HG03139 (cell line): ENCODE results near the gene LRRC74B.
"Not testable (repeated sequence)": the region's sequence is repeated elsewhere in the genome, so short reads cannot be mapped to it uniquely, and the experiment has no call there.

Experiments
- ATAC-seq: cut with Tn5 transposase; IDR thresholded peaks from one replicate; pipeline ENCODE4 v1.9.1; 2021; ENCODE audit not compliant: unreplicated experiment

LRRC74B gene

GRCh38 chr22:21075516-21076138, 29.9 kb downstream of the LRRC74B start:
- no peak for ATAC-seq

DNA sequence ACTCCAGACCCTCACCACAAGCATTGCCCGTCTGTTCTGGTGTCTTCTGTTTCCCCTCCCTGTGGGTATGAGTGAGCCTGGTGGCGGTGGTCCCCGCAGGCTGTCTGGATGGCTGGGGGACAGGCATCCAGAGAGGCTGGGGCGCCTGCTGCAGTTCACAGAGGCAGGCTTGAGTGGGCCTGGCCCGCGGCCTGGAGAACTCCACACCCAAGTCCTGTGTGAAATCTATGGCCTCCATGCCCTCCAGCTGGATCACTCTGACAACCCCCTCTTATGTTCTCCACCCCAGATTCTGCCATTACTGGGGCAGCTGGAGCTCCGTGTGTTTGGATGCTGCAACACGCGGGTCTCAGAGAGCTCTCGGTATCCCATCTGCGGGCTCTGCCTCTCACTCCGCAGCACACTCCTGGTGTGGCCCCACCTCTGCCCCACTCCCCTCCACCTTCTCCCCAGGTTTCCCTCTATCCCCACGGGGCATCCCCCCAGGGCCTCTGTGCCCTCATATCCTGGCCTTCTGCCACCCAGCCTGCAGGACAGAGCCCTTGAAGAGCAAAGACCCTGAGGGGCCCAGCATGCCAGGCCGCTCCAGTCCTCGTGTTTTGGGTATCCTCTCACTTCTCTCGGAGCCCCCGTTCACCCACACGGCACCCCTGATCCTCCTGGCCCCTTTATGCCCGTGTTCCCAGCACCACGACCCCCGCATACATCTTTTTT, 31.3 kb downstream of the LRRC74B start:
- ATAC-seq = no peak

GRCh38 chr22:21077884-21078508, 32.2 kb downstream of the LRRC74B start:
- no peak for ATAC-seq

- no peak for ATAC-seq
These were observed 33.2 kb downstream of the LRRC74B start for GRCh38 chr22:21078916-21079315.

DNA sequence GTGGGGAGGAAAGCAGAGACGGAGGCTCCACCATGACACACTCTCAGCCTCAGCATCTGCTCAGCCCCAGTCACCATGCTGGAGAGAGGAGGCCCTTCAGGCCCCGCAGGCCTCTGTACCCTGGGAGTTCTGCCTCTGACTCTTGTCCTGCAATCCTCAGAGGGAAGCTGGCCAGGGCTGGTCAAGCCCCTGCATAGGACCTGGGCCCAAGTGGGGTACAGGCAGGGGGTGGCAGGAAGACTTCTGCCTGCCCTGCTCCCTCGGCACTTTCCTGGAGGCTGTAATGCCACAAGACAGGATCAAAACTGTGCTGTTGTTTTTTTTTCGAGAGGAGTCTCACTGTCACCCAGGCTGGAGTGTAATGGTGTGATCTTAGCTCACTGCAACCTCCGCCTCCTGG, 33.7 kb downstream of the LRRC74B start:
- ATAC-seq = no peak

DNA sequence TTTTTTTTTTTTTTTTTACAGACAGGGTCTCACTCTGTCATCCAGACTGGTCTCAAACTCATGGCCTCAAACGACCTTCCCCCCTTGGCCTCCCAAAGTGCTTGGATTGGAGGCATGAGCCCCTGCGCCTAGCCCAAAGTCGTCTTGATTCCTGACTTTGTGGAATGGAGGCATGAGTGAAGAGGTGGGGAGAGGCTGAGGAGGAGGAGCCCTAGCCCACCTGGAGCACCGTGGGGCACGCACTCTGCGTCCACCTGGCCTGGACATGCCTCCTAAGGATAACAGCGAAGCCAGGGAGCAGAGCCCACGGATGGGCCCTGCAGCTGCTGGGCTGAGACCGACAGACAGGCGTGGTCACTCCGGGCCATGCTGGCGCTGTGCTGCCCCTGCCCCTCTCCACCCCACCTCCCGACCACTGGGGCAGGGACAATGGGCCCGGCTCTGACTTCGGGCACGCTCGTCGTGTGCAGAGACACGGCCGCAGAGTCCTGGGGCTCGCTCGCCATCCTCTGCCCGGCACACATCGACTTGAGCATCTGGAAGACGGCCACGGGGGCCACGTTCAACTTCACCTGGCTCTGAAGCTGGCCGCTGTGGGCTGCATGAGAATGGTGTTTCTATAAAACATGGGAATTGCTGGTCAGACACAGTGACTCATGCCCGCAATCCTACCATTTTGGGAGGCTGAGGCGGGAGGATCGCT, 34.8 kb downstream of the LRRC74B start:
- no peak for ATAC-seq

DNA sequence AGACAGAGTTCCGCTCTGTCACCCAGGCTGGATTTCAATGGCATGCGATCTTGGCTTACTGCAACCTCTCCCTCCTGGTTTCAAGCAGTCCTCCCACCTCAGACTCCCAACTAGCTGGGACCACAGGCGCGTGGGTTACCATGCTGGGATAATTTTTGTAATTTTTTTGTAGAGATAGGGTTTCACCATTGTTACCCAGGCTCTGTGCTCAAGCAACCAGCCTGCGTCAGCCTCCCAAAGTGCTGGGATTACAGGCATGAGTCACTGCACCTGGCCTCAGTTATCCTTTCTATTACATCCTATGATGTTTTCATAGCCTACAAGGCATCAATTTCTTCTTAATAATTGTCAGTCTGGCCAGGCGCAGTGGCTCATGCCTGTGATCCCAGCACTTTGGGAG, 36.5 kb downstream of the LRRC74B start:
- no peak for ATAC-seq

GRCh38 chr22:21087119-21087518, 41.4 kb downstream of the LRRC74B start:
- ATAC-seq = no peak

DNA sequence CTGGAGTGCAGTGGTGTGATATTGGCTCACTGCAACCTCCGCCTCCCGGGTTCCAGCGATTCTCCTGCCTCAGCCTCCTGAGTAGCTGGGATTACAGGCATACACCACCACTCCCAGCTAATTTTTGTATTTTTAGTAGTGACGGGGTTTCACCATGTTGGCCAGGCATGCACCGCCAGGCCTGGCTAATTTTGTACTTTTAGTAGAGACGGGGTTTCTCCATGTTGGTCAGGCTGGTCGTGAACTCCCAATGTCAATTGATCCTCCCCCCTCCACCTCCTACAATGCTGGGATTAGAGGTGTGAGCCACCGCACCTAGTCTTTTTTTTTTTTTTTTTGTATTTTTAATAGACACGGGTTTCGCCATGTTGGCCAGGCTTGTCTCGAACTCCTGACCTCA, 42.2 kb downstream of the LRRC74B start:
- ATAC-seq = not testable (repeated sequence)

DNA sequence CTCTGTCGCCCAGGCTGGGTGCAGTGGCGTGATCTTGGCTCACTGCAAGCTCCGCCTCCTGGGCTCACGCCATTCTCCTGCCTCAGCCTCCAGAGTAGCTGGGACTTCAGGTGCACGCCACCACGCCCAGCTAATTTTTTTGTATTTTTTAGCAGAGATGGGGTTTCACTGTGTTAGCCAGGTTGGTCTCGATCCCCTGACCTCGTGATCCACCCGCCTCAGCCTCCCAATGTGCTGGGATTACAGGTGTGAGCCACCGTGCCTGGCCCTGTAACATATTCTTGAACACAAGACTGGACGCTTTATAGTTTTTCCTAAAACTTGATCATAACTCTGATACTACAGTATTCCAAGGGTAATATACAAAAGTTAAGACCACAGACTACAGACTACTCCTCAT, 45.5 kb downstream of the LRRC74B start:
- ATAC-seq = not testable (repeated sequence)

DNA sequence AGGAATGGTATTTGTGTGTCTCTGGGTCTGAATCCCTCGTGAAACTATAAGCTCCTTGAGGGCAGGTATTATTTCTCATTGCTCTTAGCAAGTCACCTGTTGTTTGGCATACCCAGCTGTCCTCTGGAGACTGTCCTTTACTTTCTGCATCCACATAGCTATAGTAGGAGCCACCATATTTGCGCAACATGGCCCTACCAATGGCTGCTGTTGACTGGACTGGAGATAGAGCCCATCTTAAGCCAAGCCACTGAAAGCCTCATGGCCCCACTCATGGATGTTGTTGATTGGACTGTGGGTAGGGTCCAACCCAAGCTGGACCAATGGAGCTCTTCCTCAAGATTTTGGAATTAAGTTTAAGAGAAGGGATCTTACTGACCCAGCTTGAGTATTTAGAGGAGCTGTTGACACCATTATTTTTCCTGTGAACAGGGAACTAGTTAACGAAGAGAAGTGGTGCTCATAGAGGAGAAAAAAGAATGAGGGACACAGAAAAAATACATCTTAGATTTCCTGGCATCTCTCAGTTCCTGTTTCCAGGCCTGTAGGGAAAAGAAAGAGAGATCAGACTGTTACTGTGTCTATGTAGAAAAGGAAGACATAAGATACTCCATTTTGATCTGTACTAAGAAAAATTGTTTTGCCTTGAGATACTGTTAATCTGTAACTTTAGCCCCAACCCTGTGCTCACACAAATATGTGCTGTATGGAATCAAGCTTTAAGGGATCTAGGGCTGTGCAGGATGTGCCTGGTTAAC, 47.2 kb downstream of the LRRC74B start:
- ATAC-seq = no peak

- ATAC-seq = not testable (repeated sequence)
These were observed 47.9 kb downstream of the LRRC74B start for GRCh38 chr22:21093555-21094137.

DNA sequence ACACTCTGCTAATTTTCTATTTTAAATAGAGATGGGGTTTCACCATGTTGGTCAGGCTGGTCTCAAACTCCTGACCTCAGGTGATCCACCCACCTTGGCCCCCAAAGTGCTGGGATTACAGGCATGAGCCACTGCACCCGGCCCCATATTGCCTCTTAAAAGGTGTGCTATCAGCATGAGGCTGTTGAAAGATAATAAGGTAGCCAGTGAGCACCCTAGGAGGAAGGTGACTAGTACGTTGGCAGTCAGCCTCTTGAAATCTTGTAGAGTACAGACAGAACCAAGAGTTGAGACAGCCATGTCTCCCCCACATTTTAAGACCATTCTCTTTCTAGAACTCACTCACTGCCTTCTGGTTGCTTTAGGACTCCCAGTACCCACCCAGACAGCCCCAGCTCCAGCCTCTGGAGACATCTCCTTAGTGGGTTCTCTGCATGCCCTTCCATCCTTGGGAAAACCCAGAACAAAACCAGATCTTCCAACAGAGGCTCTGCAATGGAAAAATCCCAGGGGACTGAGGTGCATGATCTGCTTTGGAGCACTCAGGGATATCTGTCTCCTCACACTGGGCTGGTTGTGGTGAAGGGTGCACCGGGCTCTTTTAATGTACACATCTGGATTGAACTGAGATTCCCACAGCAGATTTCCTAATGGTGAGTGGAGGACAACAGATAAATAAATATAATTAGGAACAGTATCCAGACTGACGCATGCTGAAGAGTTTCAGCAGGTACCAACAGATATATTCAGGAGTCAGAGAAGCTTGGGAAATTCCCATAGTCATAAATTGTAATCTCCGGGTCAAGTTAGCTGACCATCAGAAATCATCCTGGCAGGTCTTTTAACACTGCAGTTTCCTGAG, 49.4 kb downstream of the LRRC74B start:
- no peak for ATAC-seq

- ATAC-seq = no peak
These were observed 50.0 kb downstream of the LRRC74B start for GRCh38 chr22:21095773-21096107.

DNA sequence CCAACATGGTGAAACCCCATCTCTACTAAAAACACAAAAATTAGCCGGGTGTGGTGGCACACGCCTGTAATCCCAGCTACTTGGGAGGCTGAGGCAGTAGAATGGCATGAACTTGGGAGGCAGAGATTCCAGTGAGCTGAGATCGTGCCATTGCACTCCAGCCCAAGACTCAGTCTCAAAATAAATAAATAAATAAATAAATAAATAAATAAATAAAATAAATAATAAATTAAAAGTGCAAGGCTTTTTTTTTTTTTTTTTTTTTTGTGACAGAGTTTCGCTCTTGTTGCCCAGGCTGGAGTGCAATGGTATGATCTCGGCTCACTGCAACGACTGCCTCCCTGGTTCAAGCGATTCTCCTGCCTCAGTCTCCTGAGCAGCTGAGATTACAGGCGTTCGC, 51.1 kb downstream of the LRRC74B start:
- not testable (repeated sequence) for ATAC-seq

GRCh38 chr22:21098099-21098671, 52.4 kb downstream of the LRRC74B start:
- no peak for ATAC-seq

- ATAC-seq = no peak
These were observed 53.8 kb downstream of the LRRC74B start for GRCh38 chr22:21099578-21099977.

- ATAC-seq = no peak
These were observed 54.6 kb downstream of the LRRC74B start for GRCh38 chr22:21100149-21101032.
